DOHH2 (cell line): Measurements from ENCODE around the gene HOXC4.
"Not testable (repeated sequence)": the region's sequence is repeated elsewhere in the genome, so short reads cannot be mapped to it uniquely, and the experiment has no call there.

Experiments used
- CTCF ChIP-seq: fragments of 200-600 bp; sonication (generic); IDR thresholded peaks from one replicate; pipeline ENCODE4 v1.5.1; 2014; ENCODE audit warnings: antibody characterized with exemption, mild to moderate bottlenecking, low read depth, low read length; ENCODE audit not compliant: poor library complexity, severe bottlenecking
- EZH2phosphoT487 ChIP-seq: fragments of 200-600 bp; sonication (generic); IDR thresholded peaks from 2 replicates; pipeline ENCODE4 v1.6.1; 2017; ENCODE audit warnings: borderline replicate concordance, mild to moderate bottlenecking, antibody characterized with exemption, low read length, moderate library complexity, mixed read lengths

- not testable (repeated sequence) for TF ChIP-seq CTCF, EZH2phosphoT487
Observed at GRCh38 chr12:54090312-54090711, 36.7 kb downstream of the HOXC4 start.
